ENCODE measurements around the gene NCKAP5. TPM values are rescaled to one million over a fixed set of nuclear protein-coding genes. Genes with fewer than 3 reads are reported as not detected.
A peak's percentile ranks its signal among the peaks of the same experiment; 100 is the strongest.

Gene NCKAP5
- total and polyA plus RNA-seq, 4 donors = 2.3 to 20.2 (median 8.1) TPM

- Histone ChIP-seq H3K4me1 (ENCODE audit: control insufficient read depth in 5 of 5, insufficient read depth in 5 of 5, low read length in 5 of 5) (peaks cover 0 to 9% (median 0%) of the 10 kb centered on the region in 5 donors), H3K27ac (ENCODE audit: low read depth in 1 of 2, low read length in 1 of 2) (no peak overlapping the region), H3K4me3 (no peak overlapping the region), H3K27me3 (ENCODE audit: control insufficient read depth in 3 of 3, insufficient read depth in 3 of 3, low read length in 2 of 3) (no peaks in the 10 kb centered on the region), H3K9ac (ENCODE audit: insufficient read depth in 1 of 2, low read length in 2 of 2) (no peak overlapping the region), H3K36me3 (ENCODE audit: control insufficient read depth in 4 of 4, insufficient read depth in 4 of 4, low read length in 4 of 4) (no peaks in the 10 kb centered on the region), H3K9me3 (ENCODE audit: control insufficient read depth in 4 of 4, insufficient read depth in 3 of 4, low read length in 3 of 4) (no peaks in the 10 kb centered on the region)
- WGBS, 2 donors = 72 to 87% methylated on average over 2 of the region's 2 CpGs
- ATAC-seq (ENCODE audit: insufficient read depth, low FRiP score) (no peak), DNase-seq (no peak)
- TF ChIP-seq CTCF (IDR thresholded peaks at IDR 0.05; ENCODE audit: control extremely low read depth, extremely low read depth) = no peak
Observed at GRCh38 chr2:132909427-132909826, 658.8 kb downstream of the NCKAP5 start.

- Histone ChIP-seq H3K36me3 (ENCODE audit: control insufficient read depth in 4 of 4, insufficient read depth in 4 of 4, low read length in 4 of 4) (no peaks in the 10 kb centered on the region), H3K27ac (ENCODE audit: low read depth in 1 of 2, low read length in 1 of 2) (no peak overlapping the region), H3K9me3 (ENCODE audit: control insufficient read depth in 4 of 4, insufficient read depth in 3 of 4, low read length in 3 of 4) (no peaks in the 10 kb centered on the region), H3K4me3 (no peak overlapping the region), H3K27me3 (ENCODE audit: control insufficient read depth in 3 of 3, insufficient read depth in 3 of 3, low read length in 2 of 3) (no peaks in the 10 kb centered on the region), H3K4me1 (ENCODE audit: control insufficient read depth in 5 of 5, insufficient read depth in 5 of 5, low read length in 5 of 5) (no peaks in the 10 kb centered on the region), H3K9ac (ENCODE audit: insufficient read depth in 1 of 2, low read length in 2 of 2) (no peak overlapping the region)
- WGBS, 2 donors = 86 to 91% methylated on average over 7 of the region's 7 CpGs
- DNase-seq (peak in 2 of 3 donors; percentile 50 to 54), ATAC-seq (ENCODE audit: insufficient read depth, low FRiP score) (no peak)
- no peak for TF ChIP-seq CTCF (IDR thresholded peaks at IDR 0.05; ENCODE audit: control extremely low read depth, extremely low read depth)
Observed at GRCh38 chr2:132904142-132904842, 664.0 kb downstream of the NCKAP5 start.

GRCh38 chr2:132902626-132903025 is 665.6 kb downstream of the NCKAP5 start:
- no peaks in the 10 kb centered on the region for H3K4me1 ChIP-seq (ENCODE audit: control insufficient read depth in 5 of 5, insufficient read depth in 5 of 5, low read length in 5 of 5)
- H3K4me3 ChIP-seq = no peak overlapping the region
- no peak overlapping the region for H3K9ac ChIP-seq (ENCODE audit: insufficient read depth in 1 of 2, low read length in 2 of 2)
- WGBS, 2 donors = 86% methylated on average over 4 of the region's 4 CpGs
- H3K27ac ChIP-seq (ENCODE audit: low read depth in 1 of 2, low read length in 1 of 2) = no peak overlapping the region
- H3K36me3 ChIP-seq (ENCODE audit: control insufficient read depth in 4 of 4, insufficient read depth in 4 of 4, low read length in 4 of 4) = no peaks in the 10 kb centered on the region
- H3K27me3 ChIP-seq (ENCODE audit: control insufficient read depth in 3 of 3, insufficient read depth in 3 of 3, low read length in 2 of 3) = no peaks in the 10 kb centered on the region
- ATAC-seq (ENCODE audit: insufficient read depth, low FRiP score) = no peak
- H3K9me3 ChIP-seq (ENCODE audit: control insufficient read depth in 4 of 4, insufficient read depth in 3 of 4, low read length in 3 of 4) = no peaks in the 10 kb centered on the region
- TF ChIP-seq CTCF (IDR thresholded peaks at IDR 0.05; ENCODE audit: control extremely low read depth, extremely low read depth) = no peak
- DNase-seq = no peak

- no peaks in the 10 kb centered on the region for H3K4me1 ChIP-seq (ENCODE audit: control insufficient read depth in 5 of 5, insufficient read depth in 5 of 5, low read length in 5 of 5)
- H3K27ac ChIP-seq (ENCODE audit: low read depth in 1 of 2, low read length in 1 of 2) = no peak overlapping the region
- no peaks in the 10 kb centered on the region for H3K36me3 ChIP-seq (ENCODE audit: control insufficient read depth in 4 of 4, insufficient read depth in 4 of 4, low read length in 4 of 4)
- no peak for DNase-seq
- no peak for TF ChIP-seq CTCF (IDR thresholded peaks at IDR 0.05; ENCODE audit: control extremely low read depth, extremely low read depth)
- no peaks in the 10 kb centered on the region for H3K9me3 ChIP-seq (ENCODE audit: control insufficient read depth in 4 of 4, insufficient read depth in 3 of 4, low read length in 3 of 4)
- no peaks in the 10 kb centered on the region for H3K27me3 ChIP-seq (ENCODE audit: control insufficient read depth in 3 of 3, insufficient read depth in 3 of 3, low read length in 2 of 3)
- H3K4me3 ChIP-seq = no peak overlapping the region
- no peak overlapping the region for H3K9ac ChIP-seq (ENCODE audit: insufficient read depth in 1 of 2, low read length in 2 of 2)
- no peak for ATAC-seq (ENCODE audit: insufficient read depth, low FRiP score)
Observed at GRCh38 chr2:132901661-132902060, 666.6 kb downstream of the NCKAP5 start.

Measured in lung (tissue), 12 donors.